ENCODE measurements around the gene IRX3.

The IRX3 gene

GRCh38 chr16:54287131-54288029, 793 bp upstream of the IRX3 start:
- ATAC-seq (ENCODE audit: insufficient read depth, low read depth) = no peak

GRCh38 chr16:54286090-54286365, 559 bp downstream of the IRX3 start:
- no peaks in the 10 kb centered on the region for H3K9me3 ChIP-seq (ENCODE audit: insufficient read depth, low read length, severe bottlenecking)
- peaks cover 48% of the 10 kb centered on the region for H3K4me1 ChIP-seq (ENCODE audit: insufficient read depth, low read length)
- H3K79me2 ChIP-seq (ENCODE audit: insufficient read depth, low read length) = peaks cover 64% of the 10 kb centered on the region
- DNase-seq (no peak), ATAC-seq (ENCODE audit: insufficient read depth, low read depth) (no peak)
- peaks cover 31% of the 10 kb centered on the region for H4K20me1 ChIP-seq (ENCODE audit: insufficient read depth, low read length)
- H3K27me3 ChIP-seq (ENCODE audit: insufficient read depth, low read length, poor library complexity) = no peaks in the 10 kb centered on the region
- H3K4me3 ChIP-seq (ENCODE audit: low read depth in 1 of 2, low read length in 2 of 2) = peak overlapping the region; percentile 45 to 71; a peak in 3 of 4 replicates
- H3K36me3 ChIP-seq (ENCODE audit: insufficient read depth, low read length) = peaks cover 47% of the 10 kb centered on the region
- peak overlapping the region; percentile 91 for H3K27ac ChIP-seq (ENCODE audit: low read length)
- H3K4me2 ChIP-seq (ENCODE audit: insufficient read depth, low read length) = peak overlapping the region; percentile 75
- TF ChIP-seq CTCF (IDR thresholded peaks at IDR 0.05; ENCODE audit: borderline replicate concordance, extremely low read depth, low read length, poor library complexity, severe bottlenecking) (no peak), EZH2 (IDR thresholded peaks at IDR 0.05; ENCODE audit: borderline replicate concordance, low read depth, low read length, severe bottlenecking) (no peak)
- H3K9ac ChIP-seq (ENCODE audit: low read depth, low read length) = peak overlapping the region; percentile 99
- peak overlapping the region; percentile 67 for H2AFZ ChIP-seq (ENCODE audit: low read depth, low read length)

More at GRCh38 chr16:54287131-54288029, 793 bp upstream of the IRX3 start:
- H3K27me3 ChIP-seq (ENCODE audit: insufficient read depth, low read length, poor library complexity) = no peaks in the 10 kb centered on the region
- no peaks in the 10 kb centered on the region for H3K9me3 ChIP-seq (ENCODE audit: insufficient read depth, low read length, severe bottlenecking)
- no peak for TF ChIP-seq EZH2 (IDR thresholded peaks at IDR 0.05; ENCODE audit: borderline replicate concordance, low read depth, low read length, severe bottlenecking)
- no peak for TF ChIP-seq CTCF (IDR thresholded peaks at IDR 0.05; ENCODE audit: borderline replicate concordance, extremely low read depth, low read length, poor library complexity, severe bottlenecking)
- no peak for DNase-seq
- peak overlapping the region; percentile 45 for H2AFZ ChIP-seq (ENCODE audit: low read depth, low read length)
- peaks cover 49% of the 10 kb centered on the region for H3K4me1 ChIP-seq (ENCODE audit: insufficient read depth, low read length)
- peak overlapping the region; percentile 41 to 71 for H3K4me3 ChIP-seq (ENCODE audit: low read depth in 1 of 2, low read length in 2 of 2)
- H3K79me2 ChIP-seq (ENCODE audit: insufficient read depth, low read length) = peaks cover 60% of the 10 kb centered on the region
- H4K20me1 ChIP-seq (ENCODE audit: insufficient read depth, low read length) = peaks cover 31% of the 10 kb centered on the region
- H3K4me2 ChIP-seq (ENCODE audit: insufficient read depth, low read length) = peak overlapping the region; percentile 75
- peak overlapping the region; percentile 64 for H3K27ac ChIP-seq (ENCODE audit: low read length)
- H3K9ac ChIP-seq (ENCODE audit: low read depth, low read length) = peak overlapping the region; percentile 99
- peaks cover 35% of the 10 kb centered on the region for H3K36me3 ChIP-seq (ENCODE audit: insufficient read depth, low read length)

- Histone ChIP-seq H2AFZ (ENCODE audit: low read depth, low read length) (peak overlapping the region; percentile 67; the same call in 1 of the 2 replicates), H3K27ac (ENCODE audit: low read length) (peak overlapping the region; percentile 91), H3K4me3 (ENCODE audit: low read depth in 1 of 2, low read length in 2 of 2) (peak overlapping the region; percentile 45 to 71), H3K4me2 (ENCODE audit: insufficient read depth, low read length) (peak overlapping the region; percentile 75), H3K36me3 (ENCODE audit: insufficient read depth, low read length) (peaks cover 52% of the 10 kb centered on the region), H3K9ac (ENCODE audit: low read depth, low read length) (peak overlapping the region; percentile 99), H3K27me3 (ENCODE audit: insufficient read depth, low read length, poor library complexity) (no peaks in the 10 kb centered on the region), H3K79me2 (ENCODE audit: insufficient read depth, low read length) (peaks cover 64% of the 10 kb centered on the region), H3K4me1 (ENCODE audit: insufficient read depth, low read length) (peaks cover 50% of the 10 kb centered on the region), H4K20me1 (ENCODE audit: insufficient read depth, low read length) (peaks cover 31% of the 10 kb centered on the region), H3K9me3 (ENCODE audit: insufficient read depth, low read length, severe bottlenecking) (no peaks in the 10 kb centered on the region)
- TF ChIP-seq EZH2 (IDR thresholded peaks at IDR 0.05; ENCODE audit: borderline replicate concordance, low read depth, low read length, severe bottlenecking) (no peak), CTCF (IDR thresholded peaks at IDR 0.05; ENCODE audit: borderline replicate concordance, extremely low read depth, low read length, poor library complexity, severe bottlenecking) (peak; percentile 47)
- peak; percentile 73 for DNase-seq
- peak; percentile 27 for ATAC-seq (ENCODE audit: insufficient read depth, low read depth)
Measured at GRCh38 chr16:54285414-54286089, 1.0 kb downstream of the IRX3 start.
